A673 (cell line): ENCODE measurements around the gene FAM81A.

ENCODE experiments used
- CTCF ChIP-seq: fragments of 300-800, 200-600 bp; sonication (generic); conservative IDR thresholded peaks from 2 replicates; pipeline ENCODE4 v1.5.1; 2017; ENCODE audit warnings: low read depth, mild to moderate bottlenecking, antibody characterized with exemption, low read length, moderate library complexity, mixed read lengths
- EZH2 ChIP-seq: fragments of 200-600 bp; sonication (generic); IDR thresholded peaks from 2 replicates; pipeline ENCODE4 v1.6.1; 2017; ENCODE audit warnings: borderline replicate concordance, low read depth, mild to moderate bottlenecking, mixed read lengths, antibody characterized with exemption, low read length; ENCODE audit not compliant: poor library complexity, severe bottlenecking

- TF ChIP-seq CTCF = no peak
- no peak for TF ChIP-seq EZH2
Measured at GRCh38 chr15:59536553-59536952, 98.6 kb downstream of the FAM81A start.
